Loucy (cell line): Measurements from ENCODE around the gene FOS.

Source experiments
- EZH2phosphoT487 ChIP-seq: fragments of 200-600 bp; IDR thresholded peaks from 2 replicates; pipeline ENCODE4 v1.6.1; 2018; ENCODE audit warnings: antibody characterized with exemption, mild to moderate bottlenecking, moderate library complexity, borderline replicate concordance
- TF ChIP-seq, protein P1 (sequence below): fragments of 200-600 bp; sonication (generic); conservative IDR thresholded peaks from 2 replicates; pipeline ENCODE4 v1.5.1; 2014; ENCODE audit warnings: mild to moderate bottlenecking, antibody characterized with exemption, low read length

- TF ChIP-seq, protein P1, sequence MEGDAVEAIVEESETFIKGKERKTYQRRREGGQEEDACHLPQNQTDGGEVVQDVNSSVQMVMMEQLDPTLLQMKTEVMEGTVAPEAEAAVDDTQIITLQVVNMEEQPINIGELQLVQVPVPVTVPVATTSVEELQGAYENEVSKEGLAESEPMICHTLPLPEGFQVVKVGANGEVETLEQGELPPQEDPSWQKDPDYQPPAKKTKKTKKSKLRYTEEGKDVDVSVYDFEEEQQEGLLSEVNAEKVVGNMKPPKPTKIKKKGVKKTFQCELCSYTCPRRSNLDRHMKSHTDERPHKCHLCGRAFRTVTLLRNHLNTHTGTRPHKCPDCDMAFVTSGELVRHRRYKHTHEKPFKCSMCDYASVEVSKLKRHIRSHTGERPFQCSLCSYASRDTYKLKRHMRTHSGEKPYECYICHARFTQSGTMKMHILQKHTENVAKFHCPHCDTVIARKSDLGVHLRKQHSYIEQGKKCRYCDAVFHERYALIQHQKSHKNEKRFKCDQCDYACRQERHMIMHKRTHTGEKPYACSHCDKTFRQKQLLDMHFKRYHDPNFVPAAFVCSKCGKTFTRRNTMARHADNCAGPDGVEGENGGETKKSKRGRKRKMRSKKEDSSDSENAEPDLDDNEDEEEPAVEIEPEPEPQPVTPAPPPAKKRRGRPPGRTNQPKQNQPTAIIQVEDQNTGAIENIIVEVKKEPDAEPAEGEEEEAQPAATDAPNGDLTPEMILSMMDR: no peak
- TF ChIP-seq EZH2phosphoT487: no peak
These were observed 30.7 kb upstream of the FOS start for GRCh38 chr14:75247939-75248338.
